Neuronal stem cell (in vitro differentiated cells): ENCODE measurements around the gene CLCA1.

Source experiments
- DNase-seq: peaks from one replicate; pipeline ENCODE4 v3.0.0-alpha.2; 2013; ENCODE audit warnings: low spot score
- H2AFZ ChIP-seq: one replicate; pipeline ENCODE4 v1.6.1; 2013; ENCODE audit warnings: mild to moderate bottlenecking, low read length, inconsistent platforms
- H2AK5ac ChIP-seq: 2 replicates; pipeline ENCODE4 v1.6.1; 2013; ENCODE audit warnings: low read depth, mild to moderate bottlenecking, inconsistent platforms, low read length, moderate library complexity, mixed read lengths
- H2BK120ac ChIP-seq: 2 replicates; pipeline ENCODE4 v1.6.1; 2013; ENCODE audit warnings: low read depth, mild to moderate bottlenecking, inconsistent platforms, low read length, moderate library complexity, mixed read lengths
- H2BK12ac ChIP-seq: one replicate; pipeline ENCODE4 v1.6.1; 2013; ENCODE audit warnings: low read length, inconsistent platforms
- H2BK15ac ChIP-seq: 2 replicates; pipeline ENCODE4 v1.6.1; 2013; ENCODE audit warnings: mild to moderate bottlenecking, low read length, inconsistent platforms, mixed read lengths
- H2BK5ac ChIP-seq: one replicate; pipeline ENCODE4 v1.6.1; 2013; ENCODE audit warnings: inconsistent platforms, mild to moderate bottlenecking, low read length, moderate library complexity
- H3K14ac ChIP-seq: one replicate; pipeline ENCODE4 v1.6.1; 2013; ENCODE audit warnings: low read length, inconsistent platforms
- H3K18ac ChIP-seq: 2 replicates; pipeline ENCODE4 v1.6.1; 2013; ENCODE audit warnings: low read length, inconsistent platforms
- H3K23ac ChIP-seq: 2 replicates; pipeline ENCODE4 v1.6.1; 2013; ENCODE audit warnings: low read depth, mild to moderate bottlenecking, mixed read lengths, low read length, inconsistent platforms; ENCODE audit not compliant: poor library complexity
- H3K27ac ChIP-seq: replicated peaks from 3 replicates; pipeline ENCODE4 v1.5.1; 2013; ENCODE audit warnings: low read length, inconsistent platforms
- H3K27me3 ChIP-seq, 3 experiments: 2 replicates each; pipeline ENCODE4 v1.6.1; 2013; ENCODE audit warnings: low read length in 3 of 3, mild to moderate bottlenecking in 2 of 3, inconsistent platforms in 1 of 3, low read depth in 1 of 3, mixed read lengths in 1 of 3, moderate library complexity in 1 of 3; ENCODE audit not compliant: control insufficient read depth in 3 of 3, insufficient read depth in 3 of 3
- H3K36me3 ChIP-seq, 2 donors: replicated peaks in 1 of 2; 2 replicates each; pipeline ENCODE4 v1.6.1; 2013; ENCODE audit warnings: low read length in 2 of 2; ENCODE audit not compliant: control insufficient read depth in 2 of 2, insufficient read depth in 2 of 2
- H3K4ac ChIP-seq: 2 replicates; pipeline ENCODE4 v1.6.1; 2013; ENCODE audit warnings: inconsistent platforms, mild to moderate bottlenecking, low read length, moderate library complexity
- H3K4me1 ChIP-seq, 2 donors: 1 replicate in 1 of 2; 2 replicates in 1 of 2; pipeline ENCODE4 v1.6.1; 2013; ENCODE audit warnings: low read length in 2 of 2, low read depth in 1 of 2; ENCODE audit not compliant: control insufficient read depth in 2 of 2, insufficient read depth in 1 of 2
- H3K4me2 ChIP-seq: one replicate; pipeline ENCODE4 v1.6.1; 2013; ENCODE audit warnings: mild to moderate bottlenecking, low read length, inconsistent platforms; ENCODE audit not compliant: insufficient read depth, poor library complexity, severe bottlenecking
- H3K4me3 ChIP-seq, 2 donors: 2 replicates each; pipeline ENCODE4 v1.5.1; 2013; ENCODE audit warnings: low read length in 2 of 2, mild to moderate bottlenecking in 2 of 2, inconsistent platforms in 1 of 2, moderate library complexity in 1 of 2
- H3K79me1 ChIP-seq: one replicate; pipeline ENCODE4 v1.6.1; 2013; ENCODE audit warnings: low read depth, mild to moderate bottlenecking, inconsistent platforms, low read length, moderate library complexity
- H3K9ac ChIP-seq: one replicate; pipeline ENCODE4 v1.6.1; 2013; ENCODE audit warnings: mild to moderate bottlenecking, low read depth, low read length, inconsistent platforms; ENCODE audit not compliant: poor library complexity
- H3K9me3 ChIP-seq, 2 donors: replicated peaks in 1 of 2; 2 replicates each; pipeline versions ENCODE3 to v1.6.1; 2013; ENCODE audit warnings: low read length in 2 of 2, mild to moderate bottlenecking in 2 of 2, inconsistent platforms in 1 of 2, low read depth in 1 of 2, mixed read lengths in 1 of 2, moderate library complexity in 1 of 2; ENCODE audit not compliant: control insufficient read depth in 2 of 2, insufficient read depth in 1 of 2
- H4K8ac ChIP-seq: one replicate; pipeline ENCODE4 v1.6.1; 2013; ENCODE audit warnings: low read depth, mild to moderate bottlenecking, inconsistent platforms, low read length, moderate library complexity
- H4K91ac ChIP-seq: one replicate; pipeline ENCODE4 v1.6.1; 2013; ENCODE audit warnings: low read length, low read depth, mild to moderate bottlenecking, inconsistent platforms; ENCODE audit not compliant: poor library complexity
- WGBS, 2 donors: extraction: QIAGEN DNeasy Blood & Tissue Kit; methylation state at CpG; one replicate each; pipeline ENCODE4 v1.1.7; 2013; ENCODE audit warnings: missing lambda C conversion rate in 2 of 2, mixed read lengths in 1 of 2; ENCODE audit not compliant: insufficient read length in 2 of 2, insufficient replicate concordance in 1 of 2; ENCODE audit errors: extremely low coverage in 2 of 2; 5-methylcytosine and 5-hydroxymethylcytosine counted together

CLCA1 gene

GRCh38 chr1:86423873-86424272, 44.9 kb upstream of the CLCA1 start, which contains the start of gene CLCA2:
Gene CLCA2 (plus strand): TSS chr1:86424171. CDS start chr1:86424248, 77 bp downstream.
- no peaks in the 10 kb centered on the region for H3K9me3 ChIP-seq
- no peak within 1 kb of the TSS for H2AK5ac ChIP-seq
- H2BK15ac ChIP-seq: no peak within 1 kb of the TSS
- H4K8ac ChIP-seq: no peak within 1 kb of the TSS
- no peak for DNase-seq
- peaks cover 0 to 8% (median 0%) of the 10 kb centered on the region in 3 experiments for H3K27me3 ChIP-seq
- H3K79me1 ChIP-seq: no peaks in the 10 kb centered on the region
- no peak within 1 kb of the TSS for H3K27ac ChIP-seq
- no peak within 1 kb of the TSS for H3K4ac ChIP-seq
- H3K9ac ChIP-seq: no peak within 1 kb of the TSS
- H4K91ac ChIP-seq: no peak within 1 kb of the TSS
- H3K4me2 ChIP-seq: no peak within 1 kb of the TSS
- H2BK120ac ChIP-seq: no peak within 1 kb of the TSS
- H3K4me3 ChIP-seq: no peak within 1 kb of the TSS
- no peak within 1 kb of the TSS for H3K23ac ChIP-seq
- no peak within 1 kb of the TSS for H2AFZ ChIP-seq
- no peak within 1 kb of the TSS for H2BK12ac ChIP-seq
- no peaks in the 10 kb centered on the region for H3K4me1 ChIP-seq
- H3K14ac ChIP-seq: no peak within 1 kb of the TSS
- H3K36me3 ChIP-seq: no peaks in the 10 kb centered on the region
- H2BK5ac ChIP-seq: no peak within 1 kb of the TSS
- no peak within 1 kb of the TSS for H3K18ac ChIP-seq

DNA sequence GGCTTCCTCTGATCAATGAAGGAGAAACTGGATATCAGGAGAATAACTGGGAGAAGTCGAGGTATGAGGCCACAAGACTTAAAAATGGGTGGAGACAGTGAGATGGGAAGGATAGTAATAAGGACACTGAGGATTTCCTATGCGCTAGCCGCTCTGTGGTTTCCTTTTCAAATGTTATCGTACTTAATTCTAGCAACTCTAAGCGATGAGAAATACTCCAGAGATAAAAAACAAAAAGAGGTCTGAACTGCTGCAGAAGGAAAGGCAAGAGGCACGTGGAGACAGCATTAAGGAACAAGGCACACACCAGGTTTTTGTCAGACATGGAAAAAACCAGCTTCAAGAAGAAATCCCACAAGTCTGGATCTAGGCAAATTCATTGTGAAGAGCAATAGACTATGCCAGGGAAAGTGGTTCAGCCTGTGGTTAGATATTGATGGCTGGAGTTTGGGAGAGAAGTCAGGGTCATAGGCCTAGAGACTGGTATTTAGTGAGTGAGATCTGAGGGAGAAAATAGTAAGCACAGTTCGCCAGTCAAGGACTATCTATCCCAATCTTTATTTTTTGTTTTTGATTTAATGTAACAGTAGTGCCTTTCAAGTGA, 39.5 kb upstream of the CLCA1 start:
- H4K8ac ChIP-seq: no peak overlapping the region
- no peaks in the 10 kb centered on the region for H3K4me1 ChIP-seq
- no peak overlapping the region for H2BK5ac ChIP-seq
- H3K79me1 ChIP-seq: no peaks in the 10 kb centered on the region
- H3K23ac ChIP-seq: no peak overlapping the region
- peaks cover 0 to 1% (median 0%) of the 10 kb centered on the region in 3 experiments for H3K27me3 ChIP-seq
- no peak overlapping the region for H2AFZ ChIP-seq
- no peaks in the 10 kb centered on the region for H3K36me3 ChIP-seq
- no peak for DNase-seq
- no peaks in the 10 kb centered on the region for H3K9me3 ChIP-seq
- H2BK15ac ChIP-seq: no peak overlapping the region
- H4K91ac ChIP-seq: no peak overlapping the region
- no peak overlapping the region for H3K14ac ChIP-seq
- H3K4ac ChIP-seq: no peak overlapping the region
- no peak overlapping the region for H2AK5ac ChIP-seq
- H3K27ac ChIP-seq: no peak overlapping the region
- no peak overlapping the region for H2BK12ac ChIP-seq
- no CpG with 5 or more reads among the region's 7 CpGs for whole genome bisulfite sequencing, 2 donors
- H2BK120ac ChIP-seq: no peak overlapping the region
- no peak overlapping the region for H3K9ac ChIP-seq
- no peak overlapping the region for H3K18ac ChIP-seq
- H3K4me3 ChIP-seq: no peak overlapping the region
- H3K4me2 ChIP-seq: no peak overlapping the region

DNA sequence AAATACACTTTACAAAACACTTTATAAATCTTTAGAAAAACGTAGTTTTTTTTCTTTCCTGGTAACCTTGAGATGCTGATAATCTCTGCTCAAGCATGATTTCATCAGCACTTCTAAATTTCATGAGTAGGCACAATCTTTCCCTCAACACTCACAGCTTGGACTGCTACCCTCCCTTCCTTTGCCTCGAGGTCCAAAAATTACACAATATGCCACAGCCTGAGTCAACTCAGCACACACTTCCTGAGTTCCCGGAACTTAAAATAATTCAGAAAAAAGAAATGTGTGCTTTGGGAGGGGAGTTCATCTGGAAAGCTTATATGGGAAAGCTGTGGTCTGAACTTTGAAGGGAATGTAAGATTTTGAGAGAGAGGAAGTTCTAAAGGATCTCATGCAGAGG, 38.9 kb upstream of the CLCA1 start:
- no peak overlapping the region for H3K27ac ChIP-seq
- H3K79me1 ChIP-seq: no peaks in the 10 kb centered on the region
- H3K4ac ChIP-seq: no peak overlapping the region
- H3K14ac ChIP-seq: no peak overlapping the region
- H3K4me2 ChIP-seq: no peak overlapping the region
- no peak overlapping the region for H2BK15ac ChIP-seq
- H3K27me3 ChIP-seq: no peaks in the 10 kb centered on the region
- H4K91ac ChIP-seq: no peak overlapping the region
- no peak overlapping the region for H3K4me3 ChIP-seq
- no peak overlapping the region for H4K8ac ChIP-seq
- H2AFZ ChIP-seq: no peak overlapping the region
- no peak overlapping the region for H2AK5ac ChIP-seq
- H3K4me1 ChIP-seq: no peaks in the 10 kb centered on the region
- DNase-seq: no peak
- H2BK12ac ChIP-seq: no peak overlapping the region
- H3K18ac ChIP-seq: no peak overlapping the region
- H2BK5ac ChIP-seq: no peak overlapping the region
- H2BK120ac ChIP-seq: no peak overlapping the region
- H3K36me3 ChIP-seq: no peaks in the 10 kb centered on the region
- H3K9ac ChIP-seq: no peak overlapping the region
- no peak overlapping the region for H3K23ac ChIP-seq
- WGBS, 2 donors: no CpG with 5 or more reads among the region's 3 CpGs
- H3K9me3 ChIP-seq: no peaks in the 10 kb centered on the region

GRCh38 chr1:86430376-86430775, 38.4 kb upstream of the CLCA1 start:
- H3K9ac ChIP-seq: no peak overlapping the region
- DNase-seq: no peak
- no peak overlapping the region for H2BK5ac ChIP-seq
- no peak overlapping the region for H3K4ac ChIP-seq
- no peak overlapping the region for H4K91ac ChIP-seq
- H2BK15ac ChIP-seq: no peak overlapping the region
- H3K27ac ChIP-seq: no peak overlapping the region
- no peak overlapping the region for H3K4me3 ChIP-seq
- no peaks in the 10 kb centered on the region for H3K4me1 ChIP-seq
- no peak overlapping the region for H3K18ac ChIP-seq
- H2BK120ac ChIP-seq: no peak overlapping the region
- H3K9me3 ChIP-seq: no peaks in the 10 kb centered on the region
- no peak overlapping the region for H2AK5ac ChIP-seq
- H3K4me2 ChIP-seq: no peak overlapping the region
- H2AFZ ChIP-seq: no peak overlapping the region
- H3K36me3 ChIP-seq: no peaks in the 10 kb centered on the region
- no peaks in the 10 kb centered on the region for H3K27me3 ChIP-seq
- H4K8ac ChIP-seq: no peak overlapping the region
- no peaks in the 10 kb centered on the region for H3K79me1 ChIP-seq
- H2BK12ac ChIP-seq: no peak overlapping the region
- no peak overlapping the region for H3K14ac ChIP-seq
- no peak overlapping the region for H3K23ac ChIP-seq
